Stimulated activated CD8-positive, alpha-beta memory T cell treated with anti-CD3 and anti-CD28 coated beads, Interleukin-12 subunit alpha, Interleukin-12 subunit beta, amount 100 ng/mL, for 24 hours (primary cell): ENCODE results near the gene AJM1.
"Not testable (repeated sequence)": the region's sequence is repeated elsewhere in the genome, so short reads cannot be mapped to it uniquely, and the experiment has no call there.

Experiments
- DNase-seq: peaks from one replicate; pipeline ENCODE4 v3.0.0-alpha.2; 2020; ENCODE audit errors: extremely low read depth

Gene AJM1

DNA sequence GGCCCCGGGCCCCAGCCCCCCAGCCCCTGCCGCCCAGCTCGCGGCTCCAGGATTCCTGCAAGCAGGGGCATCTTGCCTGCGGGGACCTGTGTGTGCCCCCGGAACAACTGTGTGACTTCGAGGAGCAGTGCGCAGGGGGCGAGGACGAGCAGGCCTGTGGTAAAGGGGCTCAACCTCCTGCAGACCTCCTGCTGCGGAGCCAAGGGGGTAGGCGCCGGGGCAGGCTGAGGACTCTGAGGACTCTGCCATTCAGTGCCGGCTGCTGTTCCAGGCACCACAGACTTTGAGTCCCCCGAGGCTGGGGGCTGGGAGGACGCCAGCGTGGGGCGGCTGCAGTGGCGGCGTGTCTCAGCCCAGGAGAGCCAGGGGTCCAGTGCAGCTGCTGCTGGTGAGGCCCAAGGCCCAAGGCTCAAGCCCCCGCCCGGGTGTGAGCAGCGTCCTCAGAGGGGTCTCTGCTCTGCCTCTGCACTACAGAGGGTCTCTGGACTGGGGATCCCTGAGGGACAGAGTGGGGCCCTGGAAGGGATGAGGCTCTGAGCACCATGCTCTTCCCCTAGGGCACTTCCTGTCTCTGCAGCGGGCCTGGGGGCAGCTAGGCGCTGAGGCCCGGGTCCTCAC is 13.3 kb downstream of the AJM1 start:
- no peak for DNase-seq

- no peak for DNase-seq
Measured at GRCh38 chr9:136856079-136856476, 13.8 kb downstream of the AJM1 start.

DNA sequence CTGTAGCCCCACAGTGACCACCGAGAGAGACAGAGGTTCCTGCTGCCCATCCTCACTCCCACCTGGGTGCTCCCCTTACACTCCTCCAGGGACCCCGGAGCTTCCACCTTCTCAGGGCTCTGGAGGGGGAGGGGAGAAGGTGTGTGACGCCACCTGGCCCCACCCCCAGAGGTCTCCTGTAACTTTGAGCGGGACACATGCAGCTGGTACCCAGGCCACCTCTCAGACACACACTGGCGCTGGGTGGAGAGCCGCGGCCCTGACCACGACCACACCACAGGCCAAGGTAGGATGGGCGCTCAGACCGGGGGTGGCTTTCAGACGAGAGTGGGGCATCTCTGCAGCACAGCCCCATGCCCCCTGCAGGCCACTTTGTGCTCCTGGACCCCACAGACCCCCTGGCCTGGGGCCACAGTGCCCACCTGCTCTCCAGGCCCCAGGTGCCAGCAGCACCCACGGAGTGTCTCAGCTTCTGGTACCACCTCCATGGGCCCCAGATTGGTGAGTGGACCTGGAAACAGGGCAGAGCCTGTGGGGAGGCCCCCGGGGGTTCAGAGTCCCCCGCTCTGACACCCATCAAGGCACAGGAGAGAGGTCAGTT is 14.4 kb downstream of the AJM1 start:
- no peak for DNase-seq

DNA sequence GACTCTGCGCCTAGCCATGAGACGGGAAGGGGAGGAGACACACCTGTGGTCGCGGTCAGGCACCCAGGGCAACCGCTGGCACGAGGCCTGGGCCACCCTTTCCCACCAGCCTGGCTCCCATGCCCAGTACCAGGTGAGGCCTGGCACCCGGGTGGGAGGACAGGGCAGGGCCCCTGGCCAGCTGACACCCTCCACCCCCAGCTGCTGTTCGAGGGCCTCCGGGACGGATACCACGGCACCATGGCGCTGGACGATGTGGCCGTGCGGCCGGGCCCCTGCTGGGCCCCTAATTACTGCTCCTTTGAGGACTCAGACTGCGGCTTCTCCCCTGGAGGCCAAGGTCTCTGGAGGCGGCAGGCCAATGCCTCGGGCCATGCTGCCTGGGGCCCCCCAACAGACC is 14.9 kb downstream of the AJM1 start:
- no peak for DNase-seq

DNA sequence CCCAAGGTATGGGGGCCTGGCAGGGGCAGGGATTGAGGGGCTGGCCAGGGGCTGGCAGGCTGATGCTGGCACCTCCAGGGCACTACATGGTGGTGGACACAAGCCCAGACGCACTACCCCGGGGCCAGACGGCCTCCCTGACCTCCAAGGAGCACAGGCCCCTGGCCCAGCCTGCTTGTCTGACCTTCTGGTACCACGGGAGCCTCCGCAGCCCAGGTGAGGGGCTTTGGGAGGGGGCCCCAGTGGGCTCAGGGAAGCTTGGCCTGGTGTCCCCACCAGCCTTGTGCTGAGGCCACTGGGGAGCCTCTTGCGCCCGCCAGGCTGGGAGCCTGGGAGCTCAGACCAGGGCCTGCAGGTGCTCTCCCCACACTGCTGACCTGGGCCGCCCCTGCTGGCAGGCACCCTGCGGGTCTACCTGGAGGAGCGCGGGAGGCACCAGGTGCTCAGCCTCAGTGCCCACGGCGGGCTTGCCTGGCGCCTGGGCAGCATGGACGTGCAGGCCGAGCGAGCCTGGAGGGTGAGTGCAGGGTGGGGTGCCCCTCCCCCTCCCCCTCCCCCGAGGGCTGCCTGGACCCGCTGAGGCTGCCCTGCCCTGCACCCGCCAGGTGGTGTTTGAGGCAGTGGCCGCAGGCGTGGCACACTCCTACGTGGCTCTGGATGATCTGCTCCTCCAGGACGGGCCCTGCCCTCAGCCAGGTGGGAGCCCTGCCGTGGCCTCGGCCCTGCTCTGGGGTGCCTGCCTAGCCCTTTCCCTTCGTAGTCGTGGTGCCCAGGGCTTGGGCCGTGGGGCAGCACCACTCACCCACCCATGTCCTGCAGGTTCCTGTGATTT is 15.5 kb downstream of the AJM1 start:
- no peak for DNase-seq

DNA sequence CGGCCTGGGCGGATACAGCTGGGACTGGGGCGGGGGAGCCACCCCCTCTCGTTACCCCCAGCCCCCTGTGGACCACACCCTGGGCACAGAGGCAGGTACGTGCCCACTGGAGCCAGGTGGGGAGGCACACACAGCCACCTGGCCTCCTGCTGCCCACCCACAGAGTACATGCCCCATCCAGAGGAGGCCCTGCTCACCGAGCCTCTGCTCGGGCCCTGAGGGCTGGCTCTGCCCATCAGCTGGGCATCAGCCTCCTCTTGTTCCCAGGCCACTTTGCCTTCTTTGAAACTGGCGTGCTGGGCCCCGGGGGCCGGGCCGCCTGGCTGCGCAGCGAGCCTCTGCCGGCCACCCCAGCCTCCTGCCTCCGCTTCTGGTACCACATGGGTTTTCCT is 16.2 kb downstream of the AJM1 start:
- DNase-seq, result no peak

GRCh38 chr9:136858844-136859757 is 16.8 kb downstream of the AJM1 start:
- no peak for DNase-seq

GRCh38 chr9:136860529-136860928 is 18.3 kb downstream of the AJM1 start:
- no peak for DNase-seq

DNA sequence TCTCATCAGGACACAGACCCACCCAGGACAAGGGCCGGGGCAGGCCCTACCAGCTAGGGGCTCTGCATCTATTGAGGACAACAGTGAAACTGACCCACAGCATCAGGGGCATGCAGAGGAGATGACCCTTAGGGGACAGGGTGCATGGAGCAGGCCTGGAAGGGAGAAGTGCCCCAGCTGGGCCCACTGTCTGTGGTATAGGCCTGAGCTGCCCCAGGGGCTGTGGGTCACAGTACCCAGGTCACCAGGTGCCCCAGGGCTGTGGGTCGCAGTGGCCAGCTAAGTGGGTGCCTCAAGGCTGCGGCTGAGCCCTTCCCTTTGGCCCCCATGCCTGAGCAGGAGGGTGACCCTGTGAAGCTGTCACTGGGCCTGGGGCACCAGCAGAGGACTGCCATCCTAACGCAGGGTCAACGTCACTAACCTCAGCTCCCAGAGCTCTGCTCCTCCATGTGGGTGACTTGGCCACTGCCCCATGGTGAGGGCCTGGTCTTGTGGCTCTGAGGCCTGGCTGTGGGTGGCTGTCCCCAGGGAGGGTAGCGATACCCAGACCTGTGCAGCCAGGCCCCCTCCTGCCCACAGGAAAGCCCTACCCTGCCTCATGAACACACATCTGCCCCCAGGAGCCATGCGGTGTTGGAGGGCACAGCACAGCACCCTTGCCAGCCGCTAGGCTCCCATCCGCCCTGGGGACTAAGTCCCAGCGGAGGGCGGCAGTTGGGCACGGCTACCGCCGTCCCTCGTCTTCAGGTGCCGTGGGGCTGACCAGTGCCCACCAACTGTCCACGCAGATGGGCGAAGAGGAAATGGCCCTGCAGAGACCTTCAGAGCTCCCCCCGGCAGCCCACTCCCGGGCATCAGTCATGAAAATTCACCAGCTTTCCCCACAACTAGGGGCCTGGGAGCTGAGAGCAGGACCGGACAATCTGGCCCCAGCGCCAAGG is 18.9 kb downstream of the AJM1 start:
- DNase-seq, result no peak

- DNase-seq, result no peak
Measured at GRCh38 chr9:136861874-136862457, 19.7 kb downstream of the AJM1 start.

DNA sequence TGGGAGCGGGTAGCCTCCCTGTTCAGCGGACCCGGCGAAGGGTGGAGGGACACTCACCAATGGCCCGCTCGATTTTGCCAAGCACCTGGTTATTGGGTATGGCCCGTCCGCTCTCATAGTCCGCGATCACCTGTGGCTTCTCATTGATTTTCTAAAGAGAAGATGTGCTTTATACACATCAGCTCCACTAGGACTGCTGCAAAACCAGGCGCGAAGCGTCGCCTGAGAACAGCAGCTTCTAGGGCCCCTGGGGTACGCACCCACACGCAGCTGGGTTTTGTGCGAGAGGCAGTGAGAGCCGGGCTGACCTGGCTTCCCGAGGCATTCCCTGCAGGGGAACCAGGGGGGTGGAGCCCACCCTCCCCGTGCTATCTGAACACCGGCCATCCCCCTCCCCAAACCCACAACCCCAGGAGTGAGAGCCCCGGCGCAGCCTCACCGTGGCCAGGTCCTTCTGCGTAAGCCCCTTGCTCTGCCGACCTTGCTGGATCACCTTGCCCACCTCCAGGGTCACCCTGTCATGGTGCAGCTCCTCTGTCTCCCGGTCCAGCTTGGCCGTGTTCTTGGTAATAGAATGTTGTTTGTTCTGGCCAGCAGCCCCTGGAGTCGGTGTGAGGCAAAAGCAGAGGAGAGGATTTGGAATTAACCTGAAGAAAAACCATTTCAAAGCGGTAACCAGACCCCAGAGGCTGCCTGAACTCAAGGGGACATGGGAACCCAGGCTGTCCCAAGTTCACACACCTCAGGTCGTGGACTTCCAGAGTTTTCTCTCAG is 20.8 kb downstream of the AJM1 start:
- no peak for DNase-seq

DNA sequence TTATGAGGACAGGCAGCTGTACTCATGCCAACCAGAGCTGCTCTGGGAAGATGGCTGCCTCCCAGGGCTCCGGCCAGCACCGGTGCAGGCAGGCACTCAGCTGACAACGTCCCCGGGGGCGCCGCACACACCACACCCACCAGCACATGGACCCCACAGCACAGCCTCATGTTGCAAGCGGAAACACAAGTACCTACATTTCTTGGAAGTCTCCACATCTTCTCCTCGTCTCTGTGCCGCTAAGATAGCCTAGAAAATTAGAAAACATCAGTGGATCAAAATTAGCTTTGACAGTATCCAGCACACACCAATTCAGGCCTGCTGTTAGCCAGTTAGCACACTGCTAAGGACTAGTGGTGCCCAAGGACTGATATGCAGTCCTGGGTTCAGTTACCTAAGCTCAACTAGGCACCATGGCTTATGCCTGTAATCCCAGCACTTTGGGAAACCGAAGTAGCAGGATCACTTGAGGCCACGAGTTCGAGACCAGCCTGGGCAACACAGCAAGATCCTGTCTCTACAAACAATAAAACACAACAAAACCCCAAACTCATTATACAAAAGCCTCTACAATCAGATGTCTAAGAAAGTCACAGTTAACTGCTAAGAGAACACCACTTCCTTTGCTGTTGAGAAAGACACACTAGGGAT is 21.5 kb downstream of the AJM1 start:
- no peak for DNase-seq

GRCh38 chr9:136865041-136865767 is 22.9 kb downstream of the AJM1 start:
- no peak for DNase-seq

GRCh38 chr9:136865768-136866103 is 23.5 kb downstream of the AJM1 start:
- no peak for DNase-seq

DNA sequence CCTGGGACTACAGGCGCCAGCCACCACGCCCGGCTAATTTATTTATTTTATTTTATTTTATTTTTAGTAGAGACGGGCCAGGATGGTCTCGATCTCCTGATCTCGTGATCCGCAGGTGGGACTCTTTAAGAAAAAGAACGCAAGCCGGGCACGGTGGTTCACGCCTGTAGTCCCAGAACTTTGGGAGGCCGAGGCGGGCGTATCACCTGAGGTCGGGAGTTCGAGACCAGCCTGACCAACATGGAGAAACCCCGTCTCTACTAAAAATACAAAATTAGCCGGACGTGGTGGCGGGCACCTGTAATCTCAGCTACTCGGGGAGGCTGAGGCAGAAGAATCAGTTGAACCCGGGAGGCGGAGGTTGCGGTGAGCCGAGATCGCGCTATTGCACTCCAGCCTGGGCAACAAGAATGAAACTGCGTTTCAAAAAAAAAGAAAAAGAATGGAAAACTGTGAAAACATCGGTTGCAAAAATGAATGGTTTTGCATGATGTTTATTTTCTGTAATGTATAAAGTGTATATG is 24.7 kb downstream of the AJM1 start:
- DNase-seq, result not testable (repeated sequence)

GRCh38 chr9:136867480-136867879 is 25.2 kb downstream of the AJM1 start:
- DNase-seq, result no peak

GRCh38 chr9:136867917-136868316 is 25.6 kb downstream of the AJM1 start:
- DNase-seq, result no peak

- no peak for DNase-seq
Measured at GRCh38 chr9:136868644-136869043, 26.4 kb downstream of the AJM1 start.
